Measurements from ENCODE around the gene AMPD3.

The AMPD3 gene

GRCh38 chr11:10438458-10438857 is 16.6 kb upstream of the AMPD3 start:
- TF ChIP-seq, protein P1, sequence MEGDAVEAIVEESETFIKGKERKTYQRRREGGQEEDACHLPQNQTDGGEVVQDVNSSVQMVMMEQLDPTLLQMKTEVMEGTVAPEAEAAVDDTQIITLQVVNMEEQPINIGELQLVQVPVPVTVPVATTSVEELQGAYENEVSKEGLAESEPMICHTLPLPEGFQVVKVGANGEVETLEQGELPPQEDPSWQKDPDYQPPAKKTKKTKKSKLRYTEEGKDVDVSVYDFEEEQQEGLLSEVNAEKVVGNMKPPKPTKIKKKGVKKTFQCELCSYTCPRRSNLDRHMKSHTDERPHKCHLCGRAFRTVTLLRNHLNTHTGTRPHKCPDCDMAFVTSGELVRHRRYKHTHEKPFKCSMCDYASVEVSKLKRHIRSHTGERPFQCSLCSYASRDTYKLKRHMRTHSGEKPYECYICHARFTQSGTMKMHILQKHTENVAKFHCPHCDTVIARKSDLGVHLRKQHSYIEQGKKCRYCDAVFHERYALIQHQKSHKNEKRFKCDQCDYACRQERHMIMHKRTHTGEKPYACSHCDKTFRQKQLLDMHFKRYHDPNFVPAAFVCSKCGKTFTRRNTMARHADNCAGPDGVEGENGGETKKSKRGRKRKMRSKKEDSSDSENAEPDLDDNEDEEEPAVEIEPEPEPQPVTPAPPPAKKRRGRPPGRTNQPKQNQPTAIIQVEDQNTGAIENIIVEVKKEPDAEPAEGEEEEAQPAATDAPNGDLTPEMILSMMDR (IDR thresholded peaks at IDR 0.05; ENCODE audit: low read depth, low read length), result no peak
- no peak overlapping the region for H3K4me3 ChIP-seq (ENCODE audit: low read depth, low read length)

DNA sequence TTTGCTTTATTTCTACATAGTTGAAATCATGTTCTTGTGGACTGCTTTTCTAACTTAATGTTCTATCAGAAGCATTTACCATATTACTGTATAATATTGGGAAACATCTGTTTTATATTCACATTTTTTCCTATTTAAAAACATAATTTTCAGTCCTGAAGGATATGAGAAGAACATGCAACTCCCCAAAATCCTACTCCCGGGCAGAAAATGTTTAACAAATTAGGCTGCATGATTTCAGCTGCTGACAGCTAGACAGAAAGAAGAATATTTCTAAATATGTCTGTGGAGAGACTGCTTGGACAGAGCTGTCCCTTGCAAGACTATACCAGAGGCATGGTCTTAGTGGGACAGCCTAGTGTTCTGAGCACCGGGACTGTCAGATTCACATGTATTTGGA is 15.7 kb upstream of the AMPD3 start:
- TF ChIP-seq, protein P1 (IDR thresholded peaks at IDR 0.05; ENCODE audit: low read depth, low read length), result no peak
- no peak overlapping the region for H3K4me3 ChIP-seq (ENCODE audit: low read depth, low read length)

DNA sequence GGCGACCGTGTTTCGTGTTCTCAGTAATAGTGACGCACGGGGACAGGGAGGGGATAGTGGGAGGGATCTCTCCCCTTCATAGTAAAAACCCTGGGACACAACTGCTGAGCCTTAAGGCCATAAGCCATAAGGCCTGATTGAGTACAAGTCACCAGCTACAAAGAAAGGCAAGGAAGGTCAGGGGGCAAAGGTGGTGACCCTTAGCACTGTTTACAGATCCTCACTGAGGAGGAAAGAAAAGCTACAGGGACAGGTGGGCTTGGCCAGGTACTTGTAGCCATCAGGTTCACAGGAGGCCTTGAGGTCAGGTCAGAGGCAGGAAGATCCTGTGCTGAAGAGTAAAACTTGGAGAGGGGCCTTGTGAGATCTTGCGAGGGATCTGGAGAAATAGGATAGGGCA is 15.1 kb upstream of the AMPD3 start:
- TF ChIP-seq, protein P1 (IDR thresholded peaks at IDR 0.05; ENCODE audit: low read depth, low read length), result no peak
- no peak overlapping the region for H3K4me3 ChIP-seq (ENCODE audit: low read depth, low read length)

DNA sequence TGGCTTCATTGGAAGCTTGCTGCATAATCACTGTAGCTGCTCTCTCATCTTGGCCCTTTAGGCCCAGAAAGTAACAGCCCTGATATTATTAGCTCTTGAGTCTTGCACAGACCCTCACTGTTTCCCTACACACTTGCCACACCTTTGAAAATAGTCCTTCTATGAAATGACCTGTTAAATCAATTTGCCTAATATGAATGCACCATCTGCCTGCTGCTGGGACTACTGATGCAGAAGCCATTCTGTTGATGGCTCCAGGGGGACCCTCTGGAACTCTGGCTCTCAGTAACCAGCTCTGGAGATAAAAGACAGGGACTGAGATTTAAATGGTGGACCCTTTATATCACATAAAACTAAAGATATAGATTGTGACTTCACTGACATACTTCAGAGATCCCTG is 14.7 kb upstream of the AMPD3 start:
- TF ChIP-seq, protein P1 (IDR thresholded peaks at IDR 0.05; ENCODE audit: low read depth, low read length), result no peak
- no peak overlapping the region for H3K4me3 ChIP-seq (ENCODE audit: low read depth, low read length)

GRCh38 chr11:10441091-10441490 is 14.0 kb upstream of the AMPD3 start:
- TF ChIP-seq, protein P1 (IDR thresholded peaks at IDR 0.05; ENCODE audit: low read depth, low read length), result no peak
- H3K4me3 ChIP-seq (ENCODE audit: low read depth, low read length), result no peak overlapping the region

GRCh38 chr11:10441652-10442503 is 13.2 kb upstream of the AMPD3 start:
- TF ChIP-seq, protein P1 (IDR thresholded peaks at IDR 0.05; ENCODE audit: low read depth, low read length), result no peak
- no peak overlapping the region for H3K4me3 ChIP-seq (ENCODE audit: low read depth, low read length)

GRCh38 chr11:10443152-10443551 is 11.9 kb upstream of the AMPD3 start:
- no peak overlapping the region for H3K4me3 ChIP-seq (ENCODE audit: low read depth, low read length)
- TF ChIP-seq, protein P1 (IDR thresholded peaks at IDR 0.05; ENCODE audit: low read depth, low read length), result no peak

Data from WI38 (cell line).